ENCODE results near the gene GLP1R. TPM values are rescaled to one million over a fixed set of nuclear protein-coding genes. Genes with fewer than 3 reads are reported as not detected.

Gene GLP1R
- polyA plus RNA-seq, 2 of the 4 experiments (the other 2 are of a cell fraction), result not detected

GRCh38 chr6:39051399-39052122 lies 3.0 kb downstream of the GLP1R start:
- no peak for FAIRE-seq
- ChIA-PET CTCF (no interaction called here), POLR2A (no interaction called here)
- Histone ChIP-seq H3K9me3 (no peaks in the 10 kb centered on the region), H3K4me3 (no peak overlapping the region), H3K27ac (no peak overlapping the region), H3K4me1 (no peaks in the 10 kb centered on the region), H3K4me2 (no peak overlapping the region)
- no peak for DNase-seq (ENCODE audit: low read depth in 1 of 2, low spot score in 1 of 2)
- 22% methylated on average over 3 of the region's 4 CpGs for WGBS (ENCODE audit: missing lambda C conversion rate)
- no peak for ATAC-seq
- TF ChIP-seq CBX2 (IDR thresholded peaks at IDR 0.05; ENCODE audit: borderline replicate concordance, low read depth), result no peak
- TF ChIP-seq NFE2L2 (conservative IDR thresholded peaks at IDR 0.05; ENCODE audit: low read length), result no peak
- TF ChIP-seq KDM5A (IDR thresholded peaks at IDR 0.05), result no peak

GRCh38 chr6:39053016-39053624 lies 4.5 kb downstream of the GLP1R start:
- no peak for ATAC-seq
- no peaks in the 10 kb centered on the region for H3K4me1 ChIP-seq
- POLR2A ChIA-PET, result no interaction called here

DNA sequence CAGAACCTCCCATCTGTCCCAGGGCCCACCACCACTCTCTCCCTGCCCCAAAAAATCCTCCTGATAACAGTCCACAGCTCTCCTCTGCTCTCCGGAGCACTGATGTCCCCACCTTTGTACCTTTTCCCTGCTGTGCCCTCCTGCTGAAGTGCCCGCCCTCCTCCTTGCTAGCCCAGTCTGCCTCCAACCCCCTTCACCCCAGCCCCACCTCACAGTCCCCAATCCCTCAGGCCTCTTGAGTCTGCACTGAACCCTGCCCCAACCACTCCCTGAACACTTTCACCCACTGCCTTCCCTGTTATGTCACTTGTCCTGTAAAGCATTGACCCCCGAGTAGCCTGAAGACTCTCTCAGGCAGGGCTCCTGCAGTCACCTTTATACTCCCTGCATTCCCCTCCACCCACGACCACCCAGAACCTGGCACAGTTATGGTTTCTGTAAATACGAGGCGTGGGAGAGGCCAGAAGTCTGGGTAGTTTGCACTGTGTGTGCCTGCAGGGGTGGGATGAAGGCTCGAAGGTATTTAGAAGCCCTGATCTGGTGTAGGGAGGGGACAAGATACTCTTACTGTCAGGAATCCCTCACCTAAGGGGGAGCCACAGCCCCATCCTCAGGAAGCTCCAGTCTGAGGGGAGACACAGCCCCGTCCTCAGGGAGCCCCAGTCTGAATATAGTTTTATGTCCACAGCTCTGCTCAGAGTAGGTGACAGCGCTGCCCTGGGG lies 5.4 kb downstream of the GLP1R start:
- no peak for FAIRE-seq
- DNase-seq (ENCODE audit: low read depth in 1 of 2, low spot score in 1 of 2), result no peak
- Histone ChIP-seq H3K4me1 (no peaks in the 10 kb centered on the region), H3K4me2 (no peak overlapping the region), H3K4me3 (no peak overlapping the region), H3K27ac (no peak overlapping the region), H3K9me3 (no peaks in the 10 kb centered on the region)
- WGBS (ENCODE audit: missing lambda C conversion rate), result 32% methylated on average over 9 of the region's 9 CpGs
- no peak for ATAC-seq
- POLR2A ChIA-PET, result no interaction called here
- CTCF ChIA-PET, result interaction anchor here (0.6 kb wide), 1 partner anchor 40 kb away, joined by 3 read pairs; no protein-coding TSS in a partner anchor
- TF ChIP-seq BCL3 (IDR thresholded peaks at IDR 0.05) (no peak), POLR2AphosphoS2 (conservative IDR thresholded peaks at IDR 0.05; ENCODE audit: low read length) (no peak), RNF2 (IDR thresholded peaks at IDR 0.05; ENCODE audit: borderline replicate concordance, low read depth) (no peak), NR3C1 (IDR thresholded peaks at IDR 0.05) (no peak), TFCP2L1 (CRISPR knock-in tag; IDR thresholded peaks at IDR 0.05) (no peak), FOSL2 (IDR thresholded peaks at IDR 0.05) (no peak), FOSL2 (CRISPR knock-in tag; IDR thresholded peaks at IDR 0.05) (no peak), SREBF2 (IDR thresholded peaks at IDR 0.05) (no peak), MAZ (IDR thresholded peaks at IDR 0.05; ENCODE audit: borderline replicate concordance, low read depth, low read length) (no peak), NPAS2 (CRISPR knock-in tag; IDR thresholded peaks at IDR 0.05; ENCODE audit: borderline replicate concordance) (no peak), PHF8 (IDR thresholded peaks at IDR 0.05; ENCODE audit: borderline replicate concordance, low read depth) (no peak), HOXA7 (CRISPR knock-in tag; IDR thresholded peaks at IDR 0.05) (no peak), POLR2A (IDR thresholded peaks at IDR 0.05; ENCODE audit: low read length) (no peak)

More at GRCh38 chr6:39053016-39053624, 4.5 kb downstream of the GLP1R start:
- no peak for FAIRE-seq
- CTCF ChIA-PET, result no interaction called here
- H3K4me2 ChIP-seq, result no peak overlapping the region
- TF ChIP-seq SREBF2 (IDR thresholded peaks at IDR 0.05) (no peak), HOXB5 (CRISPR knock-in tag; IDR thresholded peaks at IDR 0.05) (no peak), CHD2 (IDR thresholded peaks at IDR 0.05; ENCODE audit: low read length, partially characterized antibody) (no peak)
- no peak overlapping the region for H3K4me3 ChIP-seq
- H3K27ac ChIP-seq, result no peak overlapping the region
- no peak for DNase-seq (ENCODE audit: low read depth in 1 of 2, low spot score in 1 of 2)
- WGBS (ENCODE audit: missing lambda C conversion rate), result 0% methylated on average over 2 of the region's 4 CpGs
- no peaks in the 10 kb centered on the region for H3K9me3 ChIP-seq

Measured in A549 (cell line).